ENCODE measurements around the gene BPHL.
"Not testable (repeated sequence)": the region's sequence is repeated elsewhere in the genome, so short reads cannot be mapped to it uniquely, and the experiment has no call there.

The BPHL gene

DNA sequence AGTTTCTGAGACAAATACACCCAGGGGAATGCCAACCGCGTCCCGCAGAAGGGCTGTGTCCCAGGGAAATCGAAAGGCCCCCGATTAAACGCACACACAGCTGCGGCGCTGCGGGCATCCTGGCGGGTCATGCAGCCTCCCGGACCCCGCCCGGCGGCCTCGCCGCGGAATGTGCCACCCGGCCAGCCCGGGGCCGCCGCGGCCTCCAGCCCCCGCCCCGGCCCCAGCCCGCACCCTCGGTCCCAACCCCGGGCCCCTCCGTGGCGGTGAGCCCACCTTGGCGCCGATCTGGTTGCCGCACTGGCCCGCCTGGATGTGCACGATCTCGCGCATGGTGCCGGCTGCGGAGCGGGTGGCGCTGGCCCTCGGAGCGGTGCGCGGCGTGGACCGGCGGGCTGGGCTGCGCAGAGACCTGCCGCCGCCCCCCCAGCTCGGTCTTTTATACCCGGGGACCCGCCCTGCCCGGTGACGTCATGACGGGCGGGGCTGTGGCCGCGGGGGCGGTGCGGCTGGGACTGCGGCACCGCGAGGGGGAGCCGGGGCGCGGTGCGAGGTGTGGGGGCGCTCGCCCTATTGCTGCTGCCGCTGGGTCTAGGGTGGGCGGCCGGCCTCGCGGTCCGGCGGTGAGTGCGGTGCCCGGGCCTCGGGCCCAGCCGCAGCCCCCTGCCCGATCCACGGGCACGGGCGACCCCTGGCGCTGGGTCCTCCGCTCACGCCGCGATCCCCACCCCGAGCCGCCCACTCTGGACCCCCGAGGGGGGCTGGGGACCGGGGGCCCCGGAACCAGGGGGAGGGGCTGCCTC lies 38.8 kb downstream of the BPHL start, which contains the start of gene TUBB2A:
Gene TUBB2A, minus strand, starts transcription at position 414 of the 803 bp plus-strand sequence. Its CDS starts 81 bp downstream, at position 333.
- DNase-seq, result peak; percentile 64

DNA sequence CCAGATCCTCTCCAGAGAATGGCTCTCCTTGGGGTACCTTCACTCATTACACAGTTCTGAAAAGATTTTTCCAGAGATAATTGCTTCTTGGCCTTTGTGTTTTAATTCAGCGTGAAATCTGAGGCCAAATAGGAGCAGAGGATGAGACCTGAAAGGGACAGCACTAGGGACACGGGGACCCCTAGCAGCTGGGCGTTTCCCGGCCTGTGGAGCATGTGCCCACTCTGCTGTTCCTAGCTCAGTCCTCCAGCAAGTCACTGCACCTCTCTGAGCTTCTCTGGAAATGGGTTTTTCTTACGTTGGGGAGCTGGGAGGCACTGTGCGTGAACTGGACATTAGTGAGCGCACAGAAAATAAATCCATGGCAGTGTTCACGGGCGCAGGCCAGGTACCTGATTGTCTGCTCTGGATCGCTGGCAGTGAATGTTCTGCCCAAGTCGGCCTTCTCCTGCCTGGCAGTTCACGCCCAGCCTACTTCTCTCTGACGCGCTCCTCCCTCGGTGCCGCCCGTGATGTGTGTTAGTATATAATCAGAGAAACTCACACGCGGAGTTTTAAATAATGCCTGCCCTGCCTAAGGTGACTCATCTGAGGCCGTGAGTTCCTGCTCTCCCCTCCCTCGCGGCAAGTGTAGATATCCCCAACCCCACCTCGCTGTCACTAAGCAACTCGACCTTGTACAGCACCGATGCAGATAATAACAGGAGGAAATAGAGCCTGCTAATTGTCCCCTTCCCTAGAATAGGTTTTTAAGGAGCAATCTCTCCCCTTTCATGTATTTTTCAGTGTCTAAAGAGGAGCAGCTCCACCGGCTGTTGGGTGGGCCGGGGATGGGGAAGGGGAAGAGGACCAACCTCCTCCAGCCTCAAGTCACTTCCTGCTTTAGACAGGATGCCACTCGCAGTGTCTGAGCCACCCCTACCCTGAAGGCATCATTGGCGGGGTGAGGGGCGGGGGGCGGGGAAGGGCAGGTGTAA lies 41.6 kb downstream of the BPHL start:
- DNase-seq, result peak; percentile 53

DNA sequence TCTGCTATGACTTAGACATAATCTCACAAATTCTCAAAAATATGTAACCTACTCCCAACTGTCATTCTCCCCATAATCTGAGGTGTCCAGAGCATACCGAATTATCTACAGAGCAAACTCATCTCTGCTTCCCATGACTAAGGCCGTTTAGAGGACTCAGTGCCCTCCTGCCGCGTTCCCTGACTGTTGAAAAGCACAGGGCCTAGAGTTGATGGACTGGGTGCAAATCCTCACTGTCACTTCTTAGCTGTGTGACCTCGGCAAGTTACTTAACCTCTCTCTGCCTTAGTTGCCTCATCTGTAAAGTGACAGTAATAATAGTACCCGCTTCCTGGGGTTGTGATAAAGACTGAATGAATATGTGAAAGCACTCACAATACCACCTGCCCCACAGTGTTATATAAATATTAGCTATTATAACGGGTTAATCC lies 43.6 kb downstream of the BPHL start:
- no peak for DNase-seq

DNA sequence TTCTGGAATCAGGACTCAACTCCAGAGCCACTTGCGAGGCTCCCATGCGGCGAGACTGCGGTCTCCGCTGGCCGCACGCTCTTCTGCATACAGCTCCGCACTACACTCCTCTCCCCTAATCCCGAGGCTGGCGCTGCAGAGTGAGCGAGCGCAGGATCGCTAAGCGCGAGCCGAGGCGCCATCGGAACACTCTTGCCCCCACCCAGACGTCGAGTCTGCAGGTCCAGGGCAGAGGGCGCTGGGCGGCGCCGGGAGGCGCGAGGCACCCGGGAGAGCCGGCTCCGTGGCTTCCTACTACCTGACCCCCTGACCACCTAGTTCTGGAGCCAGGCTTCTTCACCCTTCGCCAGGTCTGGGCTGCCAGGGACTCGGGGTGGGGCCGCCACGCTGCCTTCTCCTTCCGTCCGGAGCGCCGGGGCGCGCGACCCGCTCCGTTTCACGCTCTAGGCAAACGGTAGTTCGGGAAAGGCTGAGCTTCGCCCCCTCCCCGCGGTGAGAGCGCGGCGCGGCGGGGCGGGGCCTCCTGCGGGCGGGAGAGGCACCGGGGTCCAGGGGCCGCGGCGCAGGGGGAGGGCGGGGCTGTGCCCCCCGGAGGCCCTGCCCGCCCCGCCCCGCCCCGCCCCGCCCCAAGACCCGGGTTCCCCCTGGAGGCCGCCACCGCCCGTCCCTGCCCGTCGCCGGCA lies 44.2 kb downstream of the BPHL start:
- peak; percentile 86 for DNase-seq

DNA sequence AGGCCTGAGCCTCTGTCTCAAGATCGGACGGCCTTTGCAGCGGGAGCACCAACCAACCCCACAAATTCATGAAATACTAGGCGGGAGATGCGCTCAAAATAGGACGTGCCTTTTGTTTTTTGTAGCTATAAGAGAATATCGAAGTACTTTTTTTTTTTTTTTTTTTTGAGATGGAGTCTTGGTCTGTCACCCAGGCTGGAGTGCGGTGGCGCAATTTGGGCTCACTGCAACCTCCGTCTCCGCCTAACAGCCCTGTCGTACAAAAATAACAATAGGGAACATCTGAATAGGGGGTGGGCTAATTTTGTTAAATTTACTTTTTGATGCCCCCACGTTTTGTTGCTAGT lies 44.7 kb downstream of the BPHL start:
- DNase-seq, result no peak

DNA sequence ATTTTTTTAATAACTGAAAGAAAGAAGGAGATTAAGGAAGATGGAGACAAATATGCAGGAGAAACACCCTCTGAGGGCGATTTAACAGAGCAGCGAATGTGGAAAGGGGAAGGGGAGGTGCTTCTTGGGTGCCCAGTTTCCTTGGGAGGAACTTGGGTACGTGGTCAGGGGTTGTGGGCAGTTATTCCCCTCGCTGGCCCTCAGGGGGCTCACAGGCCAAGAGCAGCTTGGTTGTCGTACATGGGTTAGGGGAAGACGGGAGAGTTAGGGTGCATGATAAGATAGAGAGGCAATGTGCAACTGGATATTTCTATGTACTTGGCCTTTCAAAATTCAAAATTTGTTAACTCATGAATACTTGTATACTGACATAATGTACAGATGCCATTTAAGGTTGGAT lies 45.9 kb downstream of the BPHL start:
- no peak for DNase-seq

DNA sequence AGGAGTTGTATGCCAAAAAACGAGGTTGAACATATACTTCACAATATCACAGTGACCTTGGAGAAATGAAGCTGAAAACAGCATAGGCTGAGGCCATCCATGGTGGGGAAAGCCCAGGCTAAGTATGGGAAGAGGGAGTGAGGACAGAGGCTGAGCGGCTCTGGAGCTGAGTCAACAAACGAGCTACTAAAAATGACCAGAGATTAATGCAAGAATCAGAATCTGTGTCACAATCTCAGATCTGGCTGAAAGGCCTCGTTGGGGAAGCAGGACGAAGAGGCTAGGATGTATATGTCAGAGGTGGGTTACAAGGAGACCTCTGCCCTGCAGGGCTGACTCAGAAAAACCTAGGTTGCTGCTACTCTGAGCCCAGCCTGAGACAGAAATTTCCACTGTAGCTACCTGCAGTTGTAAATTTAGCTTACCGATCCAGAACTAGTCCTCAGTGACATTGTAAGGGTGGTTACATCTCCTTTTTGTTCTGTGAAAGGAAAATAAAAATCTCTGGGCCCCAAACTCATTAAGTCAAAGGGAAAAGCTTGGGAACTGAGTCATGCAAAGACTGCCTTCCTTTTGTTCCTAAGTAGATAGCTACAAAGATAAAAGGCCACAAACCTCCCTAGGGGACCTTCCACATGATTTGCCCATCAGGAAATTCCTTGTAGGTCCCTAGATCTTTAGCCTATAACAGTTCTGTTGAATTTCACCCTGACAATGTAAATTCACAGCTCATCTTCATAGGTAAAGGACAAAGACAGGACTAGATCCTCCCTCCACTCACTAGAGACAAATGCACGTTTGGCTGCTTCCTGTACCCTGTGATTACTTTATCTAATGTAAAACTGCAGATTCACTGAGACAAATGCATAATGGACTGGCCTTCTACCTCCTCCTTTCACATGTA lies 47.4 kb downstream of the BPHL start:
- no peak for DNase-seq

DNA sequence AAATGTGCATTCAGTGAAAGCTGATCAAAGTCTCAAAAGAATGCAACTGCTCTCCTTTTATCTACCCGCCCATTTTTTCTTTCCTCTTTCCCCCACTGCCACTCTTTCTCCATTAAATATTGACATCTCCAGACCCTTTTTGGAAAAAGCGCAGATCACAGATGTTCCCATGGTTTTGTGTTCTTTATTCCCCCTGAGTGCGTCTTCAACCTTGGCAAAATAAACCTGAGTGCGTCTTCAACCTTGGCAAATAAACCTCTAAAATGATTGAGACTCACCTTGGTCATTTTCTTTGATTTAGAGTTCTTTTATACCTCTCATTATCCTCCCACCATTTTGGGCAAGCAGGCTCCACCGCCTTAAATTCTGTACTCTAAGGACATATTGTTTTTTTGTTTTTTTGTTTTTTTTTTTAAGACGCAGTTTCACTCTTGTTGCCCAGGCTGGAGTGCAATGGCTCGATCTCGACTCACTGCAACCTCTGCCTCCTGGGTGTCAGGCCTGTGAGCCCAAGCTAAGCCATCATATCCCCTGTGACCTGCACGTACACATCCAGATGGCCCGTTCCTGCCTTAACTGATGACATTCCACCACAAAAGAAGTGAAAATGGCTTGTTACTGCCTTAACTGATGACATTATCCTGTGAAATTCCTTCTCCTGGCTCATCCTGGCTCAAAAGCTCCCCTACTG lies 48.2 kb downstream of the BPHL start:
- DNase-seq, result not testable (repeated sequence)

DNA sequence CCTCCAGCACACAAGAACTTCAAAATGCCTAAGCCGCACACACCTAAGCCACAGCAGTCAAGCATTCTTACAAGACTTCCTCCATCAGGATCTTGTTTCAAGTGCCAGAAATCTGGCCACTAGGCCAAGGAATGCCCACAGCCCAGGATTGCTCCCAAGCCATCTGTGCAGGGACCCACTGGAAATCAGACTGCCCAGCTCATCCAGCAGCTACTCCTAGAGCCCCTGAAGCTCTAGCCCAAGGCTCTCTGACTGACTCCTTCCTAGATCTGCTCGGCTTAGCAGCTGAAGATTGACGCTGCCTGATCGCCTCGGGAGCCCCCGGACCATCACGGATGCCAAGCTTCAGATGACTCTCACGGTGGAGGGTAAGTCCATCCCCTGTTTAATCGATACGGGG lies 49.5 kb downstream of the BPHL start:
- not testable (repeated sequence) for DNase-seq

DNA sequence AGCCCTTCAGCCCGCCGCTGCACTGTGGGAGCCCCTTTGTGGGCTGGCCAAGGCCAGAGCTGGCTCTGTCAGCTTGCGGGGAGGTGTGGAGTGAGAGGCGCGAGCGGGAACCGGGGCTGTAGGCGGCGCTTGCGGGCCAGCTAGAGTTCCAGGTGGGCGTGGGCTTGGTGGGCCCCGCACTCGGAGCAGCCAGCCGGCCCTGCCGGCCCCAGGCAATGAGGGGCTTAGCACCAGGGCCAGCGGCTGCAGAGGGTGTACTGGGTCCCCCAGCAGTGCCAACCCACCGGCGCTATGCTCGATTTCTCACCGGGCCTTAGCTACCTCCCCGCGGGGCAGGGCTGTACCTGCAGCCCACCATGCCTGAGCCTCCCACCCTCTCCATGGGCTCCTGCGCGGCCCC lies 52.2 kb downstream of the BPHL start:
- DNase-seq, result not testable (repeated sequence)

DNA sequence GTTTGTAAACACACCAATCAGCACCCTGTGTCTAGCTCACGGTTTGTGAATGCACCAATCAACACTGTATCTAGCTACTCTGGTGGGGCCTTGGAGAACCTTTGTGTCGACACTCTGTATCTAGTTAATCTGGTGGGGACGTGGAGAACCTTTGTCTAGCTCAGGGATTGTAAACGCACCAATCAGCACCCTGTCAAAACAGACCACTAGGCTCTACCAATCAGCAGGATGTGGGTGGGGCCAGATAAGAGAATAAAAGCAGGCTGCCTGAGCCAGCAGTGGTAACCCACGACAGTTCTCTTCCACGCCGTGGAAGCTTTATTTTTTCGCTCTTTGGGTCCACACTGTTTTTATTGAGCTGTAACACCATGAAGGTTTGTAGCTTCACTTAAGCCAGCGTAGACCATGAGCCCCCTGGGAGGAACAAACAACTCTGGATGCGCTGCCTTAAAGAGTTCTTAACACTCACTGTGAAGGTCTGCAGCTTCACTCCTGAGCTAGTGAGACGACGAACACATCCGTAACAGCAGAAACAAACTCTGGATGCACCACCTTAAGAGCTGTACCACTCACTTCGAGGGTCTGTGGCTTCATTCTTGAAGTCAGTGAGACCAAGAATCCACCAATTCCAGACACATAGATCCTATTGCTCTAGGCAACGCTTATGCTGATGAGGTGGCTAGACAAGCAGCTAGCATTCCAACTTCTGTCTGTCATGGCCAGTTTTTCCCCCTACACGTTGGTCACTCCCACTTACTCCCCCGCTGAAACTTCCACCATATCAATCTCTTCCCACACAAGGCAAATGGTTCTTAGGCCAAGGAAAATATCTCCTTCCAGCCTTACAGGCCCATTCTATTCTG lies 53.0 kb downstream of the BPHL start:
- not testable (repeated sequence) for DNase-seq

DNA sequence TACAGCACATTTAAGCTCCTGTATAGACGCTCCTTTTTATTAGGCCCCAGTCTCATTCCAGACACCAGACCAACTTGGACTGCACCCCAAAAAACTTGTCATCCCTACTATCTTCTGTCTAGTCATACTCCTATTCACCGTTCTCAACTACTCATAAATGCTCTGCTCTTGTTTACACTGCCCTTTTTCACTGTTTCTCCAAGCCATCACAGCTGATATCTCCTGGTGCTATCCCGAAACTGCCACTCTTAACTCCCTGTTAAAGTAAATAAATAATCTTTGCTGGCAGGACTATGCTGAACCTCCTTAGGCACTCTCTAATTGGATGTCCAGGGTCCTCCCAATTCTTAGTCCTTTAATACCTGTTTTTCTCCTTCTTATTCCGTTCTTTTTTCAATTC lies 54.3 kb downstream of the BPHL start:
- not testable (repeated sequence) for DNase-seq

DNA sequence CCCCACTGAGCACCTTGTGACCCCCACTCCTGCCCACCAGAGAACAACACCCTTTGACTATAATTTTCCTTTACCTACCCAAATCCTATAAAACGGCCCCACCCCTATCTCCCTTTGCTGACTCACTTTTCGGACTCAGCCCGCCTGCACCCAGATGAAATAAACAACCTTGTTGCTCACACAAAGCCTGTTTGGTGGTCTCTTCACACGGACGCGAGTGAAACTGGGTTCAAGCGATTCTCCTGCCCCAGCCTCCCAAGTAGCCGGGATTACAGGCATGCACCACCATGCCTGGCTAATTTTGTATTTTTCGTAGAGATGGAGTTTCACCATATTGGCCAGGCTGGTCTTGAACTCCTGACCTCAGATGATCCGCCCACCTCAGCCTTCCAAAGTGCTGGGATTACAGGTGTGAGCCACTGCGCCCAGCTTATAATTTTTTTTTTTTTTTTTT lies 55.2 kb downstream of the BPHL start:
- not testable (repeated sequence) for DNase-seq

DNA sequence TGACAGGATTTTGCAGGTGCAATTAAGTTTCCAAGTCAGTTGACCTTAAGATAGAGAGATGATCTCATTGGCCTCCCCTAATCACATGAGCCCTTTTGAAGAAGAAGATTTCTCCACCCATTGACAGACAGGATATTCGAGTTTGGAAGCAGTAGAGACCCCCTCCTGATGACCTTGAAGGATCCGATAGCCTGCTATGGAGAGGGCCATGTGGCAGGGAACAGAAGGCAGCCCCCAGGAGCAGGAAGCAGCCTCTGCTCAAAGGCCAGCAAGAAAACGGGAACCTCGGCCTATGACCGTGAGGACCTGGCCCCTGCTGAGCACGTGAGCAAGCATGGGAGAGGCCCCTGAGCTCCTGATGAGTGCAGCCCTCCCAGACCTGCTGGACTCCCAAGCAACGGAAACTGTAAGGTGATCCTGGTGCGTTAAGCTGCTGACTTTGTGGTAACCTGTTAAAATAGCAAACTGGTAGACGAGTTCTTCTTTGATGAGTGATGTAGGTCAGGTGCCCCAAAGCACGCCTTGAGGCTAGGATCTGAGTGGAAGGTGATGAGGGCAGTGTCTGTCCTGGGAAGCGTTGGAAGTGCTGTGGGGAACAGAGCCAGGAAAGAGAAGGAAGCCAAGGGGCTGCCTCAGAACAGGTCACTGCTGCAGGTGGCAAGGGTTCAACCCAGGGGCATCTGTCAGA lies 57.3 kb downstream of the BPHL start:
- DNase-seq, result no peak

DNA sequence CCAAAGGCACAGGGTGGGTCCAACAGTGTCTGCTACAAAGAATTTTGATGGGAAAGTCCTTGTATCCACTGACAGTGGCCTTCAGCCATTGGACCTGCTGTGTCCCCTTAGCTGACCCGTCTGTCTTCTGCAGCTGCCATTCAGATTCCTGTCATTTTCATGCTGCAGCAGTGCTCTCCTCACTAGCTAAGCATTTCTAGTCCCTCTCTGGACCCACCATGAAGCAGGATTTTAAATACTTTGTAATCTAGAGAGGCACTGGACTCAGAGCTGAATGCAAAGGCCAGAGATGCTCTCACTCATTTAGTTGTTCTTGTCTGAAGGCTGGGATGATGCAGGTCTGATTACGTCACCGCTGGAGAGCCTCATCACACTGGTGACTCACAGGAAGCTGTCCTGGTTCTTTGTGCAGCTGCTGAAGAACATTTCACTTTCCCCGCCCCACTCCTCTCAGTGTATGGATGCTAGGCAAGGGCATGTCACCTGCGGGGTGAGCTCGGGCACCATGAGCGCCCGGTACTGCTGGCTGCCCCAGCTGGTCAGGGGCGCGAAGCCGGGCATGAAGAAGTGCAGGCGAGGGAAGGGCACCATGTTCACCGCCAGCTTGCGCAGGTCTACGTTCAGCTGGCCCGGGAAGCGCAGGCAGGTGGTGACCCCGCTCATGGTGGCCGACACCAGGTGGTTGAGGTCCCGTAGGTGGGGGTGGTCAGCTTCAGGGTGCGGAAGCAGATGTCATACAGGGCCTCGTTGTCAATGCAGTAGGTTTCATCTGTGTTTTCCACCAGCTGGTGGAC lies 58.2 kb downstream of the BPHL start:
- peak; percentile 81 for DNase-seq

DNA sequence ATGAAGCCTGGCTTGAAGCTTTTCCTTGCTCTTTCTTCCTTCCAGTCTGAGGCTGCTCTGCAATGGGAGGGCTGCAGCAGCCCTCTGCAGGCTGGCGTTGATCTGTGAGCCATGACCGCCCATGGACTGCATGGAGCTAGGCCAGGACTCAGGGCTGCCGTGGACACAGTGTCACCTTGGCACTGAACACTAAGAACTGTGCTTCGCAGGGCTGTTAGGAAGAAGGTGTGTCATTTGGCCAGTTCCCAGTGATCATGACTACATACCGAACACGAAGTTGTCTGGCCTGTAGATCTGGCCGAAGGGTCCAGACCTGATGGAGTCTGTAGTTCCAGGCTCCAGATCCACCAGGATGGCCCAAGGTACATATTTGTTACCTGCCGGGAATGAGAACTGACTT lies 60.2 kb downstream of the BPHL start:
- not testable (repeated sequence) for DNase-seq

DNA sequence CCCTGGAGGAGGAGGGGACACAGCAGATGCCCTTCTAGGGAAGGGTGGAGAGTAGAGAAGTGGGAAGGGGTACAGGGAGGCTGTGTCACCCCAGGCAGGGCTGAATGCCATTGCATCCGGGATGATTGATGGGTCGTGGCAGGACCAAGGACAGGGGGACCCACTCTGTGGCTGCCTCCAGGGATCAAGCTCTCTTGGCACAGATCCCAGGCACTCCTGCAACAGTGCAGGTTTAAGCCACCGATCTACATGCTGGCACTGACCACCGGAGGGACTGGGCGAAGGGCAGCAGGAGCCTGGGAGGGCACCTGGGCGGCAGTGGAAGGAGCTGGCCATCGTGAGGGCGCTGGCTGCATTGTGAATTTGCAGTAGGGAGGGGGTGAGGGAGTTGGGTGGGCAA lies 61.4 kb downstream of the BPHL start:
- DNase-seq, result not testable (repeated sequence)

DNA sequence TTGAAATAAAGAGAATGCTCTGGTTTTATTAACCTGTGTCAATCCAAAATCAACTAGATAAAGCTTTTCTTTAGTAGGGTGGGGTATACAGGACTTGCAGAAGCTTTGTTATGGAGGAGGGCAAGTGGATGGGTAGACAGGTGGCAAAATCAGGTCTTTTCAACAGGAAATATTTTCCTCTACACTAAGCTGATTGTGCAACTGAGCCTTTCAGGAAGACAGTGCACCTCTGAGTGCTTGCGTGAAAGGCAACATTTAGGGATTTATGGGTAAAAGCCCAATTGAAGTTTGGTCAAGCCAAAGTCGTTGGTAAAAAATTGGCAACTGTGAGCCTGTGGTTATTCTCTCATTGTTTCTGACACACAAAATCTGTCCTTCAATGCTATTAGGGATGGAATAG lies 62.6 kb downstream of the BPHL start:
- no peak for DNase-seq

DNA sequence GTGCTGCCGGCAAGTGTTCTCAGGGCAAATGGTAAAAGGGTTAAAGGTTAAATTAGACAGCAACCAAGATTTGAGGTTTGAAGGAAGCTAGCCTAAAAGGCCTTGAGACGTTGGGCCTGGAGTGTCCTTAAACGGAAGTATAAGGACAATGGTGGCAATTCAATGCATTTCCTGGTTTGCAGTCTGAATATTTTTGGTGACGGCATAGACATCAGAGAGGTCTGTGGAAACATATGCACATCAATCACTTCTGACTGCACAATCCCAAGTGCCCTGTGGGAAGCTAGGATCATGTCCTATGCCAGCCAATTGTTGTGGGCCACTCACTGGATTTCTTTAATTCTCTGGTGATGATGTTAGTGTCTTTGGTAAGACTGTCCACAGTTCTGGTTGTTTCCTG lies 64.6 kb downstream of the BPHL start:
- no peak for DNase-seq

Measured in NCI-H2029 (cell line).